GM18502 (cell line): ENCODE data around the gene IFFO2.
A peak's percentile ranks its signal among the peaks of the same experiment; 100 is the strongest.

ENCODE experiments used
- ATAC-seq: cut with Tn5 transposase; IDR thresholded peaks from one replicate; pipeline ENCODE4 v1.9.1; 2021; ENCODE audit warnings: mild to moderate bottlenecking; ENCODE audit not compliant: unreplicated experiment, poor library complexity

The IFFO2 gene

DNA sequence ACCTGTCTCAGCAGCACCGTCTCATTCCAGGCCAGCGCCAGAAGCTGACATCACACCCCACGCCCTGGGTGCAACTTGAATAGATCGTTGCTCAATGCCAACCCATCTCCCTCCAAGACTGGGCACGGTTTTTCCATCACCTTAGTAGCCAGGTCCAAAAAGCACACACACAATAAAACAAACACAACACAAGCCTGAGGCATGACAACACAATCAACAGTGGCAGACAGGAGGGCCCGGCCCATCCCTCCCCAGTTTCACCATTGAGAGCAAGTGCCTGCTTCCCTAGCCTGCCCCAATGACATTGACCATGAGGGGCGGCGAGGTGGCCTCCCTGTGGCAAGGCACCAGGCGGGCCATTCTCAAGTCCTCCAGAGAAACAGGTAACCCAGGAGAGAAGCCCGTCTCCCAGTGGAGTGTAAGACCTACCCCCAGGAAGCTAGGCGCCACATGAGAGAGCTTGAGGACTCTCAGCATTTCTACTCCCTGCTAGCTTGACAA lies 2.7 kb downstream of the IFFO2 start:
- no peak for ATAC-seq

DNA sequence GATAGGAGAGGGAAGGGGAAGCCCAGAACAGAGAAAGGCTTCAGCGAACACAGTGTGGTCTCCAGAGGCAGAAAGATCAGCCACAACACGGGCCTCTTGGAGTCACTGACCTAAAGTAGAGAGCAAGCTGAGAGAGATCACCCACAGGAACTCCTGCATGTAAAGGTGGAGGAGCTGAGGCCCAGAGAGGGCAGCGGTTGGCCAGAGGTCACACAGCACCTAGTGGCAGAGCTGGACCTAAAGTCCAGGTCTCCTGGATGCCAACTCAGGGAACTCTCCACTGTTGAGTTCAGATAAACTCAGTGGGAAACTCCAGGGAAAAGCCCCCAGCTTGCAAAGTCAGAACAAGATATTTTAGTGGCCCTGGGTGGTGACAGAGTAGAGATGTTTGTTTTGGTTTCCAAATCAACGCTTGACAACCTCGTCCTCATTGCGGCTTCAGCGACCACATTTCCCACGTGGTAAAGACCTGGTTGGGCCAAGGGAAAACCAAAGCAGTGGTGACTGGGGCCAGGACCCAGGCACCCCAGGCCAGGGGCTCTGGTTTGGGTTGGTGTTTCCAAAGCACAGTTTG lies 4.6 kb downstream of the IFFO2 start:
- peak; percentile 44 for ATAC-seq

- no peak for ATAC-seq
Observed at GRCh38 chr1:18951416-18951815, 5.1 kb downstream of the IFFO2 start.

DNA sequence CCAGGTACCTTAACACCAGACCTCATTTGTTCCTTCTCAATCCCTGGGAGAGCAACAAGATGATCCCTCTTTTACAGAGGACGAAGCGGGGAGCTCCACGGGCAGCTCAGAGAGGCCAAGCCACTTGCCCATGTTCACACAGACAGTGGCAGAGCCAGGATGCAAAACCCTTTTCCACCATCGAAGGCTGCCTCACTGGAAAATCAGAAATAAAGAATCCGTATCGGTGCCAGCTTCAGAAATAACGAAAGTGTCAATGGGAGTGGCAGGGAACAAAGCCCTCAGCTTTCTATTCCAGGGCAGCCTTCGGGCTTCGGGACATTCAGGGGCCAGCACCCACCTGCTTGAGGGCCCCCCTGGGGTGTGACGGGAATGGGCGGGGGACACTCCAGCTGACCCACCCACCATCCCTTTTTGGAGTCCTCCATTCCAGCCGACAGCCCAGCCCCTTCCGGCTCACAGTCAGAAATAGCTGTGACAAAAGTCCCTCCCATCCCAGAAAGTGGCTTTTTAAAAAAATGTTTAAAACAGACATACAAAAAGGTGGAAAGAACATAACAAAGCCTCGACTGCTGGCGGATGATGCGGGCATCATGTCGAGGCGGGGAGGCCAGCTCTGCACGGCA lies 6.0 kb downstream of the IFFO2 start:
- no peak for ATAC-seq

- ATAC-seq, result no peak
Observed at GRCh38 chr1:18949686-18950400, 6.6 kb downstream of the IFFO2 start.

- ATAC-seq, result no peak
Observed at GRCh38 chr1:18948913-18949685, 7.4 kb downstream of the IFFO2 start.

DNA sequence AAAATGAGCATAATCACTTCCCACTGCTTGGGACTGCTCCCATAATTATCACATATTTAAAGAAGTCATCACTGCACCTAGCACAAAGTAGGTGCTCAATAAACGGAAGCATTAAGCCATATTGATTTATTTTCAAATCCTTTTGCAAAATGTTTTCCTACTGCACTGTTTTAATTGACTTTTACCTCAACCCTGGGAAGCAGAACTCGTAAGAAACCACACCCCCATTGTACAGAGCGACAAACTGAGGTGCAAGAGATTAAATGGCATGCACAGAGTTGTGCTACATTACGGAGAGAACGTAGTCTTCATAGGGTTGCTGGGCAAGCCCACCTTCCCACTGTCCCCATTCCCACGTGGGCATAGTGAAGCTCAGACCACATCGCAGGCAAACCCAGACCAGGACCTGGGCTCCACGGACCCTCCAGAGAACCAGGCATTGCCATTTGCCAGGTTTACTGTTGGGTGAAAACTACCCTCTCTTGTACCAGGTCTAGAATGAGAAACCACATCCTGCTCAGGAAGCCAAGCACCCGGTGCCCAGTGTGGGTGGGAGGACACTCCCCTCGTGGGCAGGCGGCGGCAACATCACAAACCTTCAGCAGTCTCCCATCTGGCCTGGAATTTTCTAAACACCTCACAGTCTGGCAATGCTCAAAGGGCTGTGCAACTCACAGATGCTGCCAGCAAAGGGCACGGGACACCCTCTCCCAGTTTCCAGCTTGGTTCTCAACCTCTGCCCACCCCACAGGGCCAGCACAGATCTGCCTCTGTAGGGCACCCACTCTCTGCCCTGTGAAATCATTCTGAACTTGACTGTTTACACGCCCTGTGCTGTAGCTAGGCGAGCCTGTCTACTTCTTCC lies 8.2 kb downstream of the IFFO2 start:
- no peak for ATAC-seq

DNA sequence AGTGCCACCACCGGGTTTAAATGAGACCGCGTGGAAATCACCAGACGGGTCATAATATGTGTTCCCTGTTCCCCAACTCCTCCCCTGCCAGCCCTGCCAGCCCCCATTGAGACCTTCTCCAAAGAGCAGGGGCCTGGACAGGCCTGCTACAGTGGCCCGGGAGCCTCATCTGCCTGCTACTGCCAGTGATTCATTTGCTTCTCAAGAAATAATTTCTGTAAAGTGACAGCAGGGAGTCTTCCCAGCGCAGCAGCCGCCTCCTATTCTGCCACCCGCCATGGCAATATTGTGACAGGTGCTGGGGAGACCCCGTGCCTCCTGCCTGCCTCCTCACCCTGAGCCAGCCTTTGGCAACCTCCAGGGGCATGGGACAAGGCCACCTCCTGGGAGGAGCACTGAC lies 8.9 kb downstream of the IFFO2 start:
- no peak for ATAC-seq

DNA sequence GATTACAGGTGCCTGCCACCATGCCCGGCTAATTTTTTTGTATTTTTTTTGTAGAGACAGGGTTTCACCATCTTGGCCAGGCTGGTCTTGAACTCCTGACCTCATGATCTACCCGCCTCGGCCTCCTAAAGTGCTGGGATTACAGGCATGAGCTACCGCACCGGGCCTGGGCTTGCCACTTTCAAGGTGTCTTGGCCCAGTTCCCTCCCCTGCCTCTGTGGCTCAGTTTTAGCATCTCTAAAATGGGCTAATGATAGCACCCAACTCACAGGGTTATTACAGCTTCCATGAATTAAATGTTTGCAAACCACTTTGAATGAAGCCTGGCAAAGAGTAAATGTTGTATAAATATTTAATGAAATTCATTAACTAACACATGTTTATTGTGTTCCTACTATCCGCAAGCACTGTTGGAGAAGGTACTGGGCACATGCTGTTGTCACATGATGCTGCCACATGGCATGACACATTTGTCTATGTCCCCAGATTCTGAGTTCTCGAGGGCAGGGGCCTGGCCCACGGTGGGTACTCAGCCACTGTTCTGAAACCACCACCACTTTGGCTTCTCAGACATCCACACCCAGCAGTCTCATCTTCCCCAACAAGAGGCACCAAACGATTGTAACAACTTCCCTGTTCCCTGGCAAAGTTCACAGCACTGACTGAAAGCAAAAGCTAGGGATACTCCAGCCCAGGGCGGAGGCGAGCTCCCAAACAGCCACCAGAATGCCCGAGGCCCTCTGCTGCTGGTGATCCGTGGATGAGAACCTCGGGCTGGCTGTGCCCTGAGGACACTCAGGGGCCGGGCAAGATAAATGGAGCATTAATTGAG lies 9.7 kb downstream of the IFFO2 start:
- no peak for ATAC-seq

- ATAC-seq, result no peak
Observed at GRCh38 chr1:18945401-18945849, 11.1 kb downstream of the IFFO2 start.

- ATAC-seq, result no peak
Observed at GRCh38 chr1:18944810-18945209, 11.7 kb downstream of the IFFO2 start.

- no peak for ATAC-seq
Observed at GRCh38 chr1:18943914-18944572, 12.4 kb downstream of the IFFO2 start.

DNA sequence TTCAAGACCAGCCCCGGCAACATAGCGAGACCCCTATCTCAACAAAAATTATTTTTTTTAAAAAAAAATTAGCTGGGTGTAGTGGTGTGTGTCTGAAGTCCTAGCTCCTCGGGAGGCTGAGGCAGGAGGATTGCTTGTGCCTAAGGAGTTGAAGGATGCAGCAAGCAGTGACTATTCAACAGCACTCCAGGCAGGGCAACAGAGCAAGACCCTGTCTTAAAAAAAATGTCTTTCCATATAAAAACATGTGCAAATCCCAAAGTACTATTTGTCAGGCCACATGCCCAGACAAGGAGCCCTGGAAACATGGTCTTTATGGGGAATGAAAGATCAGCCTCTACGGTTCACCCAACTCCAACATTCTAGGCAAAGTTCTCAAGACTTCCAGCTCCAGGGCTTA lies 13.3 kb downstream of the IFFO2 start:
- no peak for ATAC-seq

GRCh38 chr1:18942340-18942739 lies 14.1 kb downstream of the IFFO2 start:
- ATAC-seq, result no peak

GRCh38 chr1:18941221-18942141 lies 15.0 kb downstream of the IFFO2 start:
- no peak for ATAC-seq

DNA sequence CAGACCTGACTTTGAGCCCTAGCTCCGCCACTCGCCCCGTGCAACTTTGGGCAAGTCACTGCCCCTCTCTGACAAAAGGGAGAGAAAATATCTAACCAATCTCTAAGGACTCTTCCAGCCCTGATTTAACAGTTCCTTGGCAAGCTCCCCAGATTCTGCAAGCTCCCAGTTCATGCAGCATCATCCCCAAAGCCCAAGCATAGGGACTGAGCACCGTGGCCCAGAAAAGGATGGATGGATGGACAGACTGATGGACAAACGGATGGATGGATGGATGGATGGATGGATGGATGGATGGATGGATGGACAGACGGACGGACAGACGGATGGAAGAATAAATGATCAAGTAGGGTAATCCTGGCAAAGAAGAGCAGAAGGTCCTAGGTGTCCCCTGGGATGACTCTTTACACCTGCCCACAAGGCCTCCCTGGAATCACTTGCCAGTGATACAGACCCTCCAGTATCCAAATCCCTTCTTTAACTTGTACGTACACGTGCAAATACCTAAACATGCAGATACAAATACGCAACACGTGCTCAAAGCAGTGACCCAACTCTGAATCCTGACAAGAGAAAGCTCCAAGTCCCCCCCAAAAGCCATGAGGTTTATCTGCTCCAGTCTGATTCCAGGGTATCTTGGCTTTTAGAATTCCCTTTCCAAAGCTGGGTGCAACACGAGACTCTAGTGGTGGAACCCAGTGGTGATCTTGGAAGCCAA lies 16.0 kb downstream of the IFFO2 start:
- ATAC-seq, result no peak
